ENCODE measurements around the gene SDCCAG8. TPM values are rescaled to one million over a fixed set of nuclear protein-coding genes. Genes with fewer than 3 reads are reported as not detected.

Gene SDCCAG8
- polyA plus RNA-seq, 3 donors = 33.2 to 34.4 (median 33.4) TPM

GRCh38 chr1:243260221-243260880 lies 4.5 kb downstream of the SDCCAG8 start:
- no peak overlapping the region for H3K4me2 ChIP-seq (replicated peaks; ENCODE audit: extremely low read depth, low read length, poor library complexity, severe bottlenecking)

GRCh38 chr1:243261390-243261789 lies 5.5 kb downstream of the SDCCAG8 start:
- H3K79me2 ChIP-seq (ENCODE audit: insufficient read depth, low read length) = peaks cover 85% of the 10 kb centered on the region
- intact Hi-C loops (cut with micrococcal nuclease) = no loop called here
- Mint-ChIP-seq H3K4me1 (peaks cover 62% of the 10 kb centered on the region), H3K9me3 (peaks cover 0 to 2% (median 0%) of the 10 kb centered on the region in 7 donors), H3K27ac (peak overlapping the region in 6 of 7 donors; percentile 56 to 91 (median 80)), H3K4me3 (no peak overlapping the region), H3K27me3 (ENCODE audit: low read depth in 3 of 3) (no peaks in the 10 kb centered on the region), H3K36me3 (peaks cover 0 to 14% of the 10 kb centered on the region in 2 donors)
- DNase-seq = no peak
- no CpG with 5 or more reads among the region's 1 CpG for WGBS (ENCODE audit: insufficient coverage)
- peaks cover 54 to 66% of the 10 kb centered on the region in 2 donors for H3K4me1 ChIP-seq (ENCODE audit: control insufficient read depth in 1 of 2, insufficient read depth in 2 of 2, low read length in 2 of 2)
- H3K4me2 ChIP-seq (replicated peaks; ENCODE audit: extremely low read depth, low read length, poor library complexity, severe bottlenecking) = no peak overlapping the region
- H3K4me3 ChIP-seq (replicated peaks in 1 of 3; ENCODE audit: low read depth in 2 of 3, low read length in 3 of 3) = no peak overlapping the region
- peak overlapping the region in 1 of 2 donors; percentile 30 for H3K27ac ChIP-seq (ENCODE audit: low read depth in 1 of 2, low read length in 2 of 2)
- H3K27me3 ChIP-seq (ENCODE audit: control insufficient read depth in 2 of 2, insufficient read depth in 2 of 2, low read length in 2 of 2) = no peaks in the 10 kb centered on the region
- H3K36me3 ChIP-seq (replicated peaks in 1 of 2; ENCODE audit: control insufficient read depth in 1 of 2, insufficient read depth in 2 of 2, low read length in 2 of 2) = no peaks in the 10 kb centered on the region
- H2AFZ ChIP-seq (ENCODE audit: insufficient read depth, low read depth, low read length, poor library complexity, severe bottlenecking) = no peak overlapping the region
- no peaks in the 10 kb centered on the region for H4K20me1 ChIP-seq (ENCODE audit: insufficient read depth, low read length)
- no peak overlapping the region for H3K9ac ChIP-seq (ENCODE audit: insufficient read depth, low read length, poor library complexity, severe bottlenecking)
- no peaks in the 10 kb centered on the region for H3K9me3 ChIP-seq (replicated peaks in 1 of 2; ENCODE audit: control insufficient read depth in 1 of 2, insufficient read depth in 1 of 2, low read length in 2 of 2)
- no peak for TF ChIP-seq CTCF (IDR thresholded peaks at IDR 0.05)

More at GRCh38 chr1:243260221-243260880, 4.5 kb downstream of the SDCCAG8 start:
- intact Hi-C loops (cut with micrococcal nuclease) = no loop called here
- Histone ChIP-seq H2AFZ (ENCODE audit: insufficient read depth, low read depth, low read length, poor library complexity, severe bottlenecking) (no peak overlapping the region), H4K20me1 (ENCODE audit: insufficient read depth, low read length) (no peaks in the 10 kb centered on the region), H3K36me3 (replicated peaks in 1 of 2; ENCODE audit: control insufficient read depth in 1 of 2, insufficient read depth in 2 of 2, low read length in 2 of 2) (no peaks in the 10 kb centered on the region), H3K79me2 (ENCODE audit: insufficient read depth, low read length) (peaks cover 81% of the 10 kb centered on the region), H3K9ac (ENCODE audit: insufficient read depth, low read length, poor library complexity, severe bottlenecking) (no peak overlapping the region), H3K9me3 (replicated peaks in 1 of 2; ENCODE audit: control insufficient read depth in 1 of 2, insufficient read depth in 1 of 2, low read length in 2 of 2) (no peaks in the 10 kb centered on the region), H3K4me3 (replicated peaks in 1 of 3; ENCODE audit: low read depth in 2 of 3, low read length in 3 of 3) (no peak overlapping the region), H3K27me3 (ENCODE audit: control insufficient read depth in 2 of 2, insufficient read depth in 2 of 2, low read length in 2 of 2) (no peaks in the 10 kb centered on the region), H3K27ac (ENCODE audit: low read depth in 1 of 2, low read length in 2 of 2) (peak overlapping the region in 1 of 2 donors; percentile 30), H3K4me1 (ENCODE audit: control insufficient read depth in 1 of 2, insufficient read depth in 2 of 2, low read length in 2 of 2) (peaks cover 49 to 60% of the 10 kb centered on the region in 2 donors)
- peaks cover 0 to 14% of the 10 kb centered on the region in 2 donors for H3K36me3 Mint-ChIP-seq
- no peak for TF ChIP-seq CTCF (IDR thresholded peaks at IDR 0.05)
- no peak overlapping the region for H3K4me3 Mint-ChIP-seq
- peak overlapping the region in 6 of 7 donors; percentile 18 to 89 (median 70) for H3K27ac Mint-ChIP-seq
- DNase-seq = no peak
- peaks cover 0 to 2% (median 0%) of the 10 kb centered on the region in 7 donors for H3K9me3 Mint-ChIP-seq
- no peaks in the 10 kb centered on the region for H3K27me3 Mint-ChIP-seq (ENCODE audit: low read depth in 3 of 3)
- WGBS (ENCODE audit: insufficient coverage) = no CpG with 5 or more reads among the region's 4 CpGs
- peaks cover 59% of the 10 kb centered on the region for H3K4me1 Mint-ChIP-seq

All from CD14-positive monocyte (primary cell).